Esophagus squamous epithelium (tissue), 4 donors: ENCODE data around the gene CRTC3.

Experiments used
- CTCF ChIP-seq, 6 experiments: fragments of 450-650 bp in 4 of 6; fragments of 200-600 bp in 2 of 6; sonication (generic) in 2 of 6; IDR thresholded peaks; one replicate each; pipeline ENCODE4 v1.5.1; 2016 to 2019; ENCODE audit warnings: antibody characterized with exemption in 6 of 6, mild to moderate bottlenecking in 4 of 6, moderate library complexity in 4 of 6
- POLR2A ChIP-seq, 4 donors: fragments of 450-650 bp; IDR thresholded peaks; one replicate each; pipeline ENCODE4 v1.6.1; 2017; ENCODE audit warnings: antibody characterized with exemption in 4 of 4, mild to moderate bottlenecking in 4 of 4, moderate library complexity in 3 of 4

GRCh38 chr15:90547540-90547939 is 17.8 kb downstream of the CRTC3 start:
- TF ChIP-seq CTCF (IDR thresholded peaks at IDR 0.05) (no peak), POLR2A (IDR thresholded peaks at IDR 0.05) (no peak)
